GM12874 (cell line): Measurements from ENCODE around the gene CAMTA2.

Source experiments
- TF ChIP-seq, protein P1 (sequence below): IDR thresholded peaks from 2 replicates; pipeline ENCODE4 v1.5.1; 2011; ENCODE audit warnings: low read depth, mild to moderate bottlenecking, control low read depth, low read length, moderate library complexity; ENCODE audit not compliant: insufficient read depth

The CAMTA2 gene

DNA sequence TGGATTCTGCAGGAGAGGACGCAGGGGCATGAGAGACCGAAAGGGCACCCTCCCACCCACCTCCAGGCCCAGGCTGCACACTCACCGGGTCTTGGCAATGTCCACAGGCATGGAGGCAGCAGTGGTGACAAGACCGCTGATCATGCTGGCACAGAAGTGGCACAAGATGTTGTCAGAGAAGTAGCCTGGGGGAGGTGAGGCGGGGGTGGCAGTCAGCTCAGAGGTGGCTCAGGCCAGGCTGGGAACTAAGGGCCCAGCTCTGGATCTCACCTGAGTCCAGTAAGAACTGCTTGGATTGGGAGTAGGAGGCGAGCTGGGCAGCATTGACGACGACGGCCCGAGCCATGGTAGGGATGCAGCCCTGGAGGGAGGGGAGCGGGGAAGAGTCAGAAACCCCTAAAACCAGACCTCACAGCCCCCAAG, 49.4 kb downstream of the CAMTA2 start:
- TF ChIP-seq, protein P1, sequence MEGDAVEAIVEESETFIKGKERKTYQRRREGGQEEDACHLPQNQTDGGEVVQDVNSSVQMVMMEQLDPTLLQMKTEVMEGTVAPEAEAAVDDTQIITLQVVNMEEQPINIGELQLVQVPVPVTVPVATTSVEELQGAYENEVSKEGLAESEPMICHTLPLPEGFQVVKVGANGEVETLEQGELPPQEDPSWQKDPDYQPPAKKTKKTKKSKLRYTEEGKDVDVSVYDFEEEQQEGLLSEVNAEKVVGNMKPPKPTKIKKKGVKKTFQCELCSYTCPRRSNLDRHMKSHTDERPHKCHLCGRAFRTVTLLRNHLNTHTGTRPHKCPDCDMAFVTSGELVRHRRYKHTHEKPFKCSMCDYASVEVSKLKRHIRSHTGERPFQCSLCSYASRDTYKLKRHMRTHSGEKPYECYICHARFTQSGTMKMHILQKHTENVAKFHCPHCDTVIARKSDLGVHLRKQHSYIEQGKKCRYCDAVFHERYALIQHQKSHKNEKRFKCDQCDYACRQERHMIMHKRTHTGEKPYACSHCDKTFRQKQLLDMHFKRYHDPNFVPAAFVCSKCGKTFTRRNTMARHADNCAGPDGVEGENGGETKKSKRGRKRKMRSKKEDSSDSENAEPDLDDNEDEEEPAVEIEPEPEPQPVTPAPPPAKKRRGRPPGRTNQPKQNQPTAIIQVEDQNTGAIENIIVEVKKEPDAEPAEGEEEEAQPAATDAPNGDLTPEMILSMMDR = no peak

DNA sequence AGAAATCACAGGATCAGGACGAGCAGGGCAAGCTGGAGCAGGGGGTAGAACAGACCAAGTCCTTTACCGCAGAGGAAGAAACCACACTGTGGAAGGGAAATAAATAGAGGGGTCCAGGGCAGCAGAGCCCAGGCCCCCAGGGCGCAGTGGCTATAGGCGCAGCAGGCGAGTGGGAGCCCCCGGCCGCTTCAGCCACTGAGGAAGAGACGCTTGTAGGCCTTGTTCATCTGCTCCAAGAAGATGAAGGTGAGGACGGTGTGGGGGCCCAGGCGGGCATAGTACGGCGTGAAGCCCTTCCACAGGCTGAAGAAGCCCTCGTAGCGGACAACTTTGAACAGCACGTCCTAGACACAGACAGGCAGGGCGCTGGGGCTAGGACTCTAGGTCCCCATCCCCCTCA, 49.9 kb downstream of the CAMTA2 start:
- TF ChIP-seq, protein P1 = no peak

DNA sequence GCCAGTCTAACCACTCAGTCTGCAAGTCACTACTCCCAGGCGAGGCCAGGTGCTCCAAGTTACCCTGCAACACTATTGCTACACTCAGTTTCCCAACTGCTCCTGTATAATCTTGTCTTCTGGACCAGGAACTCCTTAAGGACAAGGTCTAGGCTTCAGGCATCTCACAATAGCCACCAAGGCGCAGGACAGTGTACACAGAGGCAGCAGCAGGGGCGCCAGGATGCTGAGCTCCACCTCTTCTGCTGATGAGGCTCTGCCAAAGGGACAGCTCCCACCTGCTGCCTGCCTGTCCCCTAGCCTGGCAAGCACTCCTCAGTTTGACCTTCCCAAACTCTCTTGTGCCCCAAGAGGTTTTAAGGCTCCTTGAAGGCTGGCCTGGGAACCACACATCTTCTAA, 51.0 kb downstream of the CAMTA2 start:
- TF ChIP-seq, protein P1 = no peak

DNA sequence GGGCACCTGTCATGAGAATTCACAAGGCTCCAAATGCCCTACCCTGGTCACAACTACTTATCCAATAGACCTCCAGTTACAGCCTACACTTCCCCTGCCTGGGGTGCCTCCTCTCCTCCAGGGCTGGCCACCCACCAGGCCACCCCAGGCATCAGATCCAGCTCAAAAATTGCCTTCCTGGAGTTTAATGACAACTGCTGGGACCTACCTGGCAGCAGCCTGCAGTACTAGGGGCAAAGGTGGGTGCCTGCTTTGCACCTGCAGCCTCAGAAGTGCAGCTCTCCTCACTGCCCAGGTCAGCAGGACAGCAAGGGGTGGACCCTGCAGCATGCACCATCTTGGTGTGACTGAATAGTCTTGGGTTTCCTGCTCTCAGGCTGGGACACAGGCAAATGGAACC, 51.8 kb downstream of the CAMTA2 start:
- TF ChIP-seq, protein P1 = no peak

DNA sequence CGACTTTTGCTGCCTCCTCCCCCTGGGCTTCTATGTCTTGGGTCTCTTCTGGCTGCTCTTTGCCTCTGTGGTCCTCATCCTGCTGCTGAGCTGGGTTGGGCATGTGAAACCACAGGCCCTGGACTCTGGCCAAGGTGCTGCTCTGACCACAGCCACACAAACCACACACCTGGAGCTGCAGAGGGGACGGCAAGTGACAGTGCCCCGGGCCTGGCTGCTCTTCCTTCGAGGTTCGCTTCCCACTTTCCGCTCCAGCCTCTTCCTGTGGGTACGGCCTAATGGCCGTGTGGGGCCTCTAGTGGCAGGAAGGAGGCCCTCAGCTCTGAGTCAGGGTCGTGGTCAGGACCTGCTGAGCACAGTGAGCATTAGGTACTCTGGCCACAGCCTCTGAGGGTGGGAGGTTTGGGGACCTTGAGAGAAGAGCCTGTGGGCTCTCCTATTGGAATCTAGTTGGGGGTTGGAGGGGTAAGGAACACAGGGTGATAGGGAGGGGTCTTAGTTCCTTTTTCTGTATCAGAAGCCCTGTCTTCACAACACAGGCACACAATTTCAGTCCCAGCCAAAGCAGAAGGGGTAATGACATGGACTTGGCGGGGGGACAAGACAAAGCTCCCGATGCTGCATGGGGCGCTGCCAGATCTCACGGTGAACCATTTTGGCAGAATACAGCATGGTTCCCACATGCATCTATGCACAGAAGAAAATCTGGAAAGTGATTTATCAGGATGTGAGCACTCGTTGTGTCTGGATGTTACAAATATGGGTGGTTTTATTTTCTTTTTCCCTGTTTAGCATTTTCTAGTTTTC, 53.1 kb downstream of the CAMTA2 start:
- TF ChIP-seq, protein P1 = peak; percentile 38

DNA sequence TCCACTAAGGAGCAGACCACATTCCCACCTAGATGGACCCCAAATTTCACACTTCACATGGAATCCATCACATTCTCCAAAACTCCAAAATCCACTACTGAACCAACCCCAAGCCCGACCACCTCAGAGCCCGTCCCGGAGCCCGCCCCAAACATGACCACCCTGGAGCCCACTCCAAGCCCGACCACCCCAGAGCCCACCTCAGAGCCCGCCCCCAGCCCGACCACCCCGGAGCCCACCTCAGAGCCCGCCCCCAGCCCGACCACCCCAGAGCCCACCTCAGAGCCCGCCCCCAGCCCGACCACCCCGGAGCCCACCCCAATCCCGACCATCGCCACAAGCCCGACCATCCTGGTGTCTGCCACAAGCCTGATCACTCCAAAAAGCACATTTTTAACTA, 53.8 kb downstream of the CAMTA2 start:
- TF ChIP-seq, protein P1 = no peak

DNA sequence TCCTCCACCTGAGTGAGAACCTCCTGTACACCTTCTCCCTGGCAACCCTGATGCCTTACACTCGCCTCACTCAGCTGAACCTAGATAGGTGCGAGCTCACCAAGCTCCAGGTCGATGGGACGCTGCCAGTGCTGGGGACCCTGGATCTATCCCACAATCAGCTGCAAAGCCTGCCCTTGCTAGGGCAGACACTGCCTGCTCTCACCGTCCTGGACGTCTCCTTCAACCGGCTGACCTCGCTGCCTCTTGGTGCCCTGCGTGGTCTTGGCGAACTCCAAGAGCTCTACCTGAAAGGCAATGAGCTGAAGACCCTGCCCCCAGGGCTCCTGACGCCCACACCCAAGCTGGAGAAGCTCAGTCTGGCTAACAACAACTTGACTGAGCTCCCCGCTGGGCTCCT, 54.7 kb downstream of the CAMTA2 start:
- TF ChIP-seq, protein P1 = no peak
